Stimulated activated naive CD4-positive, alpha-beta T cell treated with Interleukin-2 at 50 U/mL for 16 hours (primary cell): ENCODE measurements around the gene LRFN2.

Experiments
- DNase-seq: peaks from one replicate; lab custom pipeline; 2025; lab: John Stamatoyannopoulos, UW

LRFN2 gene

GRCh38 chr6:40437631-40438030 lies 149.5 kb downstream of the LRFN2 start:
- no peak for DNase-seq

- DNase-seq: no peak
These were observed 150.2 kb downstream of the LRFN2 start for GRCh38 chr6:40436685-40437604.

- DNase-seq: no peak
These were observed 154.2 kb downstream of the LRFN2 start for GRCh38 chr6:40432982-40433381.

- no peak for DNase-seq
These were observed 155.5 kb downstream of the LRFN2 start for GRCh38 chr6:40431706-40432105.

GRCh38 chr6:40427196-40427595 lies 160.0 kb downstream of the LRFN2 start:
- no peak for DNase-seq

DNA sequence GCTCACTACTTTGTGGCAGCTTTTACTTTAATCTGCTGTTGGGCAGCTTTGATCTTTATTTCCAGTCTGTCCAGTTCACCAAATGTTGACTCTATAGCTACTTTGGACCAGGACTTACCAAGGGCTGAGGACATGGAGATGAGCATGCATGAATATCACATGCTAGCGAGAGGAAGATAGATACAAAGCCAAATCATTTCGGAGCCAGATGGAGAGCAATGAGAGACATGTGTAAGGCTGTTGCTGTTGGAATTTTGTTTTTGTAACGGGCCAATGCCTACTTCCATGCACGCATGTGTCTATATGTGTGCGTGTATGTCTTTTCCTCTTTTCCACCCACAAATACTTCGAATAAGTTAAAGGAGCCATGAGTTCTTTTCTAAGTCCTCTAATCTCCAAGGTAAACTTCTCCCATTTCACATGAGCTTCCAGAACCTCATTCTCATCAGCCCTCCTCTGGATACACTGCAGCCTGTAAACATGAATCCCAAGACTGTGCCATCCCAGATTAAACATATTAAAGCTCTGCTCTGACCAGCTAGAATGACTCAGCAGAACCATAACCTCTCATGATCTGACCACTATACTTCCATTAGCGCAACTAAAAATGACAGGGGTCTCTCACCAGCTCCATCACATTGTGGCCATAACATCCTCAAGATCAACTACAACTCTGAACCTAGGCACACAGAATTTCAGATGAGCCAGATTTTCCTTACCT lies 160.7 kb downstream of the LRFN2 start:
- no peak for DNase-seq

GRCh38 chr6:40425192-40425919 lies 161.8 kb downstream of the LRFN2 start:
- no peak for DNase-seq

DNA sequence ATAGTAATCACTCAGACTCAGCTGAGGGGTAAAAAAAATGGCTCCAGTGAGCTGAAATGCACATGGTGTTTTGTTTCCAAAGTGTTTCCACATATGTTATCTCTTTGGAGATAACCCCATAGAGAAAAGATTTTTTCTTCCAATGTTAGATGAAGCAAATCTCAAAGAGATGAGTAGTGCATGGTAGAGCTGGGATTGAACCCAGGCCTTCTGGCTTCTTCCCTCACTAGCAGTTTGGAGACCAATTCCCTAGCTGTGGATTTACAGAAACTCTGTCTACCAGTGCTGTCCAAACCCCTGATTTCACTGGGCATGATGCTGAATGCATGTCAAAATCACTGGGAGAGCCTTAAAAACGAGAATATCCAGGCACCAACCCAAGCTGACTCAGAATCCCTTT lies 165.1 kb downstream of the LRFN2 start:
- no peak for DNase-seq

DNA sequence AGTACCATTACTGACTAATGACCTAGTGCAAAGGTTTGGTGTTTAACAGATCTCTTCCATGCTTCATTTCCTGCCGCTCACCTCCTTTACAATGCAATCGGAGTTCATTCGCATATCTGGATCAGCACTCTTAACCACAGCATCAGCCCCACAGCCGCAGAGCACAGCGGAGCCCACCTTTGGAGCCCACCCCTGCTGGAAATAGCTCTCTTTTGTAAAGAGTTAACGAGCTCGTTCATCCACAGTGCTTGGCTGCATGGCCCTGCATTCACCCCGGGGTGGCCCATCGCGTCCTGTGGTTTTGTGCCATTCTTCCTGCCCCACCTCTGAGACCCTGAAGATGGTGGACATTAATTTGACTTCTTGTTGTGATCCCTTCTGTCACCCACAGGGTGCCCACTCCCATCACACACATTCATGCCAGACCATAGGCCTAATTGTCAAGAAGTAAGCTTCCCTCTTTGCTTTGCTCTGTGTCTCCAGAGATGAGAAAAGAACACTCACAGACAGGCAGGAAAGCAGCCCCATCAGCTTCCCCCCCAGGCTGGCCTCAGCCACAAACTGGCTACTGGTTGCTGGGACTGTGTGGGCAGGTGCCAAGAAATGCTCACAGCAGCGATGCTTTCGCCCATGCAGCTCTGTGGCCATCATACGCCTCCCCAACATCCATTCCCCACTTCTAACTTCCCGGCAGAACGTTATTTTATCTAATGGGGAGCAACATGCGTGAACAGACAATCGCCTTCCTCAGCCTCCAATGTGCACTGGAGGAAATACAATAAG lies 167.0 kb downstream of the LRFN2 start:
- DNase-seq: no peak

- DNase-seq: no peak
These were observed 167.8 kb downstream of the LRFN2 start for GRCh38 chr6:40419377-40419776.

- DNase-seq: no peak
These were observed 170.1 kb downstream of the LRFN2 start for GRCh38 chr6:40417031-40417430.

DNA sequence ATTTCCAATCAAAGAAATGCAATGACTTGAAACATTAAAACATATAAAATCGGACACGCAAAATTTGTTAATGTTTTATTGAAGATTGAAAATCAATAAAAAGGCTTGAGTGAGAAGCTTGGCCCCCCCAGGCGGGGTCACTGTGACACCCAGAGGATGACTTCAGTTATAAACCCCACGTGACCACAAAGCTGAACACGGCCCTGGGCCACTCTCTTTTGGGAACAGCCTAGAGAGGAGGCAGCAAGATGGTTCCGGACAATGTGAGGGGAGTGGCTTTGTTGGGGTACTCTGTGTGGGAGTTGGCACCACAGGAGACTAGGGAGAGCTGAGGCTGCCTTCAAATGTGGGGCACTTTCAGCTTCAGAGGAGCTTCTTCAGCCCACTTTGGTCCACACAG lies 172.5 kb downstream of the LRFN2 start:
- DNase-seq: no peak

- DNase-seq: no peak
These were observed 173.9 kb downstream of the LRFN2 start for GRCh38 chr6:40413239-40413638.

DNA sequence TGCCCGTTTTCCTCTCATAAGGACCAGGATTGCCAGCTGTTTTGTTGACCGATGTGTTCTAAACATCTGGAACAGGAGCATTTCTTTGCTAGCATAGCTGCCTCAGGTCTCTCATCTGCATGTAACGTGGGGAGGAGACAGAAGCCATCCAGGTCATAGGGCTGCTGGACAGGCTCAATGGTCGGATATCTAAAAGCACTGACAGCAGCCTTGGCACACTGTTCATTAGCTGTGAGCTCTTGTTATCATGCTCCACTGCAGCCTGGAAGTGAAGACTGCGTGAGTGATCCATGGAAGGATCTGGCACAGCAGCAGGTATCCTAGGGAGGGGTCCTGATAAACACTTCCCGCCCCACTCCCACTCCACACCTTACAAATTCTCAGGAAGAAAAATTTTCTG lies 175.3 kb downstream of the LRFN2 start:
- no peak for DNase-seq

GRCh38 chr6:40410821-40411220 lies 176.3 kb downstream of the LRFN2 start:
- no peak for DNase-seq

- no peak for DNase-seq
These were observed 177.3 kb downstream of the LRFN2 start for GRCh38 chr6:40409716-40410397.

- no peak for DNase-seq
These were observed 178.2 kb downstream of the LRFN2 start for GRCh38 chr6:40408786-40409542.

- DNase-seq: no peak
These were observed 179.9 kb downstream of the LRFN2 start for GRCh38 chr6:40407239-40407638.

DNA sequence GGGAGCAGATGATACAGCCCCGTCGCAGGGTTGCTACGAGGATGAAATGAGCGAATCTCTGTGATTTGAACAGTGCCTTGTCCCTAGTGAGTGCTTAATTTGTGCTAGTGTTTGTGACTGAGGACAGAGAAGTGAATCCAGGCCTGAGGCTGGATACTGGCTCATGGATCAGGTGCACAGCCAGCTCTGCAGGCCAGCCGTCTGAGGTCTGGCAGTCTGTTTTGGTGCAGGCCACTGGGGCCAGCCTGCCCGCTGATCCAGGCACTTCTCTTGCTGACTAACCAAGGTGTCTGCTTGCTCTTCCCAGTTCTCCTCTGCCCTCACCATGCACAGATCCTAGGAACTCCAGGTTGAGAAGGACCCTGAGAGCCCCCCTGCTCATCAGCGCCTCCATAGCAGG lies 181.0 kb downstream of the LRFN2 start:
- DNase-seq: no peak

- no peak for DNase-seq
These were observed 186.4 kb downstream of the LRFN2 start for GRCh38 chr6:40400738-40401137.
